ENCODE results near the gene CNGA2.

GRCh38 chrX:151699746-151700145 is 34.8 kb upstream of the CNGA2 start:
- no peak for TF ChIP-seq CTCF (IDR thresholded peaks at IDR 0.05 in 2 of 3, conservative IDR thresholded peaks at IDR 0.05 in 1 of 3; ENCODE audit: insufficient read depth in 2 of 3, low read depth in 1 of 3, low read length in 3 of 3)
- TF ChIP-seq TCF7L2 (IDR thresholded peaks at IDR 0.05; ENCODE audit: low read depth, low read length), result no peak
- TF ChIP-seq PKNOX1 (IDR thresholded peaks at IDR 0.05), result no peak
- no peak for TF ChIP-seq ZMIZ1 (IDR thresholded peaks at IDR 0.05; ENCODE audit: low read depth in 2 of 2, low read length in 2 of 2)
- TF ChIP-seq ZNF76 (CRISPR knock-in tag; IDR thresholded peaks at IDR 0.05; ENCODE audit: borderline replicate concordance), result no peak
- no peak for TF ChIP-seq MAX (CRISPR knock-in tag; IDR thresholded peaks at IDR 0.05)
- no peak for TF ChIP-seq REST (IDR thresholded peaks at IDR 0.05; ENCODE audit: borderline replicate concordance)
- no peak for TF ChIP-seq REST (CRISPR knock-in tag; IDR thresholded peaks at IDR 0.05; ENCODE audit: low read depth)

Data from K562 (cell line).